NOMO-1 treated with DMSO at 0.1 percent for 48 hours (cell line): Measurements from ENCODE around the gene ZDHHC8.

Experiments
- DNase-seq: peaks from one replicate; lab custom pipeline; 2025; ENCODE audit not compliant: unreplicated experiment; lab: John Stamatoyannopoulos, UW

ZDHHC8 gene

GRCh38 chr22:20095521-20095920 is 36.1 kb upstream of the ZDHHC8 start:
- no peak for DNase-seq

- no peak for DNase-seq
Measured at GRCh38 chr22:20096574-20097420, 34.8 kb upstream of the ZDHHC8 start.

GRCh38 chr22:20099099-20099711 is 32.4 kb upstream of the ZDHHC8 start:
- no peak for DNase-seq

GRCh38 chr22:20101638-20102037 is 30.0 kb upstream of the ZDHHC8 start:
- DNase-seq, result no peak

GRCh38 chr22:20102203-20102780 is 29.3 kb upstream of the ZDHHC8 start:
- no peak for DNase-seq

- no peak for DNase-seq
Measured at GRCh38 chr22:20105456-20106204, 26.0 kb upstream of the ZDHHC8 start.

- DNase-seq, result no peak
Measured at GRCh38 chr22:20106205-20106848, 25.3 kb upstream of the ZDHHC8 start.

GRCh38 chr22:20106849-20107237 is 24.8 kb upstream of the ZDHHC8 start:
- DNase-seq, result no peak

- DNase-seq, result no peak
Measured at GRCh38 chr22:20107471-20107901, 24.1 kb upstream of the ZDHHC8 start.

- DNase-seq, result no peak
Measured at GRCh38 chr22:20107951-20108756, 23.4 kb upstream of the ZDHHC8 start.

GRCh38 chr22:20108757-20109230 is 22.8 kb upstream of the ZDHHC8 start:
- DNase-seq, result no peak

GRCh38 chr22:20109411-20110358 is 21.9 kb upstream of the ZDHHC8 start:
- no peak for DNase-seq

- DNase-seq, result no peak
Measured at GRCh38 chr22:20110359-20110985, 21.1 kb upstream of the ZDHHC8 start.

- DNase-seq, result peak; percentile 40
Measured at GRCh38 chr22:20111045-20111688, 20.4 kb upstream of the ZDHHC8 start.

- no peak for DNase-seq
Measured at GRCh38 chr22:20111689-20112622, 19.6 kb upstream of the ZDHHC8 start.

- DNase-seq, result no peak
Measured at GRCh38 chr22:20112623-20113511, 18.7 kb upstream of the ZDHHC8 start.
